Measurements from ENCODE around the gene PALD1. TPM values are rescaled to one million over a fixed set of nuclear protein-coding genes. Genes with fewer than 3 reads are reported as not detected.

PALD1 gene
- total and polyA plus RNA-seq, 2 of the 13 experiments (the other 11 are each of a cell fraction or from before 2014, with no cell fraction given): 0.07 to 0.09 TPM

GRCh38 chr10:70461397-70462348 lies 16.9 kb upstream of the PALD1 start (continued):
- TF ChIP-seq RAD21 (CRISPR knock-in tag; IDR thresholded peaks at IDR 0.05) (peak; percentile 82), ZKSCAN8 (CRISPR knock-in tag; IDR thresholded peaks at IDR 0.05; ENCODE audit: borderline replicate concordance) (no peak), ZSCAN12 (CRISPR knock-in tag; IDR thresholded peaks at IDR 0.05) (no peak), BORCS8-MEF2B (CRISPR knock-in tag; IDR thresholded peaks at IDR 0.05) (no peak), ZNF275 (CRISPR knock-in tag; IDR thresholded peaks at IDR 0.05; ENCODE audit: borderline replicate concordance) (no peak), SALL2 (CRISPR knock-in tag; IDR thresholded peaks at IDR 0.05) (no peak), MEF2D (CRISPR knock-in tag; IDR thresholded peaks at IDR 0.05) (no peak), NR3C1 (CRISPR knock-in tag; IDR thresholded peaks at IDR 0.05) (no peak), CCAR2 (optimal IDR thresholded peaks at IDR 0.05; ENCODE audit: low read depth, low read length) (no peak), ATM (IDR thresholded peaks at IDR 0.05; ENCODE audit: borderline replicate concordance) (no peak), CREB1 (IDR thresholded peaks at IDR 0.05) (no peak), CREB1 (CRISPR knock-in tag; IDR thresholded peaks at IDR 0.05) (no peak), ZGPAT (CRISPR knock-in tag; IDR thresholded peaks at IDR 0.05) (no peak), PCBP1 (IDR thresholded peaks at IDR 0.05; ENCODE audit: borderline replicate concordance, low read depth, low read length) (no peak), ZNF773 (CRISPR knock-in tag; IDR thresholded peaks at IDR 0.05; ENCODE audit: borderline replicate concordance) (no peak), ZFP36 (IDR thresholded peaks at IDR 0.05; ENCODE audit: borderline replicate concordance, low read depth, low read length, partially characterized antibody) (no peak), SMC3 (IDR thresholded peaks at IDR 0.05; ENCODE audit: low read length) (peak; percentile 73), ZNF296 (CRISPR knock-in tag; conservative IDR thresholded peaks at IDR 0.05) (no peak), TOE1 (CRISPR knock-in tag; IDR thresholded peaks at IDR 0.05) (no peak), ZNF574 (CRISPR knock-in tag; IDR thresholded peaks at IDR 0.05) (no peak), MAF1 (CRISPR knock-in tag; IDR thresholded peaks at IDR 0.05; ENCODE audit: borderline replicate concordance) (no peak), ATRX (CRISPR knock-in tag; IDR thresholded peaks at IDR 0.05; ENCODE audit: borderline replicate concordance) (no peak), MNT (IDR thresholded peaks at IDR 0.05) (0 out of 2 replicates have a peak, but pooled peaks have one; percentile 8), ZNF547 (CRISPR knock-in tag; IDR thresholded peaks at IDR 0.05) (no peak)

Measured in HepG2 (cell line).